Measurements from ENCODE around the gene PTN.

GRCh38 chr7:137363683-137364082, 20.1 kb upstream of the PTN start:
- no peak for TF ChIP-seq POLR2A (IDR thresholded peaks at IDR 0.05; ENCODE audit: low read depth, low read length)
- no peak for TF ChIP-seq TAF1 (IDR thresholded peaks at IDR 0.05; ENCODE audit: borderline replicate concordance, low read depth, low read length)
- no peak for TF ChIP-seq POLR2AphosphoS5 (IDR thresholded peaks at IDR 0.05; ENCODE audit: low read depth, low read length)

All from GM12892 (cell line).